Measurements from ENCODE around the gene EFHC2. TPM values are rescaled to one million over a fixed set of nuclear protein-coding genes. Genes with fewer than 3 reads are reported as not detected.

The EFHC2 gene
- total and polyA plus RNA-seq, 11 donors = 1.8 to 15.6 (median 7.5) TPM

DNA sequence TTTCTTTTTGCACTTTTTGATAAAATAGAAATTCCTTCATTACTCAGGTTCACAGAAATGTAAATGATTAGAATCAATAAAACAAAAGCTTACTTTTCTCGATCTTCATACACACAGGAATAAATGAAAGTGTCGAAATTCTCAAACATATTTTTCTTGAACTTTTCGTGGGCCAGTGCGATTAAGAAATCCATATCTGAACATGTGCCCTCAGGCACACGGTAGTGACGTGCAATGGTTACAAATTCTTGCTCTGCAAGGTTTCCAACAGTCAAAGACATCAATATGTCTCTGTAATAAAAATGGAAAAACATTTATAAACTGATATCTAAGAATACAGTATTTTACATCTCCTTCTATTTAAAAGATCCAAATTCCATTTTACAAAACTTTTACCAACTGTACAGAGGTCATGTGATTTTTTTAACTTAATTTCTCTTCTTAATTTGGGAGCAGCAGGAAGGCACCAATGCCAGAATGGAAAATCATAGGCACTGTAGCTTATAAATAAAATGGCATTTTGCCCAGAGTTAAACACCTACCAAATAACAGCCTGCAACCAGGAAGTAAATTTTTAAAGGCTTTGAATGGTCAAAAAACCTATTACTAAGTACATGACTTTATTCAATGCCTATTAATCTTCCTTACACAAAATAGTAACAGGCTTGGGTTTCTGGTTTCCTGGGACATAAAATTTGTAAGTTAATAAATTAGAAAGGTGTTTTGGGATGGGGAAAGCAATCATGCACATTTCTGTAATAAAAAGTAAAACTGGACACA lies 165.0 kb downstream of the EFHC2 start:
- no peak for TF ChIP-seq POLR2A (IDR thresholded peaks at IDR 0.05)
- TF ChIP-seq, protein P1, sequence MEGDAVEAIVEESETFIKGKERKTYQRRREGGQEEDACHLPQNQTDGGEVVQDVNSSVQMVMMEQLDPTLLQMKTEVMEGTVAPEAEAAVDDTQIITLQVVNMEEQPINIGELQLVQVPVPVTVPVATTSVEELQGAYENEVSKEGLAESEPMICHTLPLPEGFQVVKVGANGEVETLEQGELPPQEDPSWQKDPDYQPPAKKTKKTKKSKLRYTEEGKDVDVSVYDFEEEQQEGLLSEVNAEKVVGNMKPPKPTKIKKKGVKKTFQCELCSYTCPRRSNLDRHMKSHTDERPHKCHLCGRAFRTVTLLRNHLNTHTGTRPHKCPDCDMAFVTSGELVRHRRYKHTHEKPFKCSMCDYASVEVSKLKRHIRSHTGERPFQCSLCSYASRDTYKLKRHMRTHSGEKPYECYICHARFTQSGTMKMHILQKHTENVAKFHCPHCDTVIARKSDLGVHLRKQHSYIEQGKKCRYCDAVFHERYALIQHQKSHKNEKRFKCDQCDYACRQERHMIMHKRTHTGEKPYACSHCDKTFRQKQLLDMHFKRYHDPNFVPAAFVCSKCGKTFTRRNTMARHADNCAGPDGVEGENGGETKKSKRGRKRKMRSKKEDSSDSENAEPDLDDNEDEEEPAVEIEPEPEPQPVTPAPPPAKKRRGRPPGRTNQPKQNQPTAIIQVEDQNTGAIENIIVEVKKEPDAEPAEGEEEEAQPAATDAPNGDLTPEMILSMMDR (IDR thresholded peaks at IDR 0.05) = no peak
- H3K4me3 ChIP-seq = no peak overlapping the region
- ATAC-seq (no peak), DNase-seq (no peak)
- whole genome bisulfite sequencing, 4 donors = 84 to 95% (median 91%) methylated on average over 6 of the region's 6 CpGs
- no peaks in the 10 kb centered on the region for H3K36me3 ChIP-seq
- H3K27me3 ChIP-seq = peaks cover 0 to 3% (median 0%) of the 10 kb centered on the region in 9 donors
- no peak overlapping the region for H3K27ac ChIP-seq
- intact Hi-C loops (cut with DNase I) = no loop called here
- H3K4me1 ChIP-seq = no peaks in the 10 kb centered on the region
- H3K9me3 ChIP-seq = no peaks in the 10 kb centered on the region

DNA sequence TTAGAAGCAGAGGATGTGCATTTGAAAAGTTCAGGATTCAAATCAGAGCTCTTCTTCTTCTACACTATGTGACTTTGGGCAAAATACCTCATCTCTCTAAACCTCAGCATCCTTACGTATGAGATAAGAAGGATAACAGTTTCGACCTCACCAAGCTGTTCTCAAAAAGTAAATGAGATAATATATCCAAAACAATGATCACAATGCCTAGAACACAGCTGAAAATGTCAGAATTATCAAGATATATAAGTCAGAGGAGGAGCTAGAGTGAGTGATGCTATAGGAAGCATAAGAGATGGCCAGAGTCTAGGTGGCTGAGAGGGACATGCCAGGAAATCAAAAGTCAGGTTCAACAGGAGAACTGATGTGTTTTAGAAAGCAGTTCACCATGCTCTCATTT lies 168.0 kb downstream of the EFHC2 start:
- Histone ChIP-seq H3K36me3 (no peaks in the 10 kb centered on the region), H3K27me3 (peaks cover 0 to 13% (median 0%) of the 10 kb centered on the region in 9 donors), H3K4me3 (no peak overlapping the region), H3K4me1 (no peaks in the 10 kb centered on the region), H3K27ac (no peak overlapping the region), H3K9me3 (no peaks in the 10 kb centered on the region)
- intact Hi-C loops (cut with DNase I) = no loop called here
- TF ChIP-seq POLR2A (IDR thresholded peaks at IDR 0.05) = no peak
- WGBS, 4 donors = 68 to 84% (median 79%) methylated on average over 2 of the region's 2 CpGs
- ATAC-seq (no peak), DNase-seq (no peak)

DNA sequence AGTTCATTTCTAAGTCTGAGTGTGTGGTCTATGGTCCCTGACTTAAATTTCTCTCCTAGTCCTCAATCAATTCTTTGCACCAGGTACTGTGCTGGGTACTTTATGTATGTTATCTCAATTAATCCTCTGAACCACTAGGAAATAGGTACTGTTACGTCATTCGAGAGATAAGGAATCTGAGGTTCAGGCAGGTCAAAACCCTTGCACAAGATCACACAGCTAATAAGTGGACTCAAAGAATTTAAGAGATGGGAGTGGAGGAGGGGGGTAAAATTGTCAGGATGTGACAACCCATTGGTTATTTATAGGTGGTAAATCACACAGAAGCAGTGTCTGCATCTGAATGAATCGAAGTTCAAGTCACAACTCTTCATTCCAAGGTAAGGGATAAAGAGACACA lies 169.4 kb downstream of the EFHC2 start:
- H3K4me1 ChIP-seq = no peaks in the 10 kb centered on the region
- 78 to 93% (median 84%) methylated on average over 3 of the region's 3 CpGs for WGBS, 4 donors
- no peaks in the 10 kb centered on the region for H3K36me3 ChIP-seq
- no peaks in the 10 kb centered on the region for H3K9me3 ChIP-seq
- TF ChIP-seq POLR2A (IDR thresholded peaks at IDR 0.05) = no peak
- TF ChIP-seq, protein P1 (IDR thresholded peaks at IDR 0.05) = no peak
- ATAC-seq = no peak
- H3K4me3 ChIP-seq = no peak overlapping the region
- intact Hi-C loops (cut with DNase I) = no loop called here
- no peak overlapping the region for H3K27ac ChIP-seq
- no peak for DNase-seq
- peaks cover 0 to 18% (median 0%) of the 10 kb centered on the region in 9 donors for H3K27me3 ChIP-seq

DNA sequence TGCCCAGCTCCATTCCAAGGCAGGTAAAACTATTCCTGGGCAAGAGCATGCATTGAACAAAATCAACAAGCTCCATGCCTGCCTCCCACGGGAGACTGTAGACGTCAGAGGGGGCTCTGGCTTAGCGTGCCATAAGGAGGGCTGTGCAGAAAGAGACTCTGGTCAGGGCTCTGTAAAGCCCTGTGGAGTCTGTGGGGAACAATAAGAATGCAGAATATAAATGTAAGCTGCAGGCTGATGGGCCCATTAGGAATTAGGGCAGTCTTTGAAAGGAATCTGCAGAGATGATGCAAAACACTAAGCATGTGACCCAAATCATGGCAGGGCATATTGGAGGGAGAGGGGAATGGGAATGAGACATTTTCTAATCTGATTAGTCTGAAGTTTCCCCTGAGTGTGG lies 170.3 kb downstream of the EFHC2 start:
- 48 to 76% (median 63%) methylated on average over 3 of the region's 3 CpGs for WGBS, 4 donors
- Histone ChIP-seq H3K4me3 (no peak overlapping the region), H3K36me3 (no peaks in the 10 kb centered on the region), H3K27me3 (peaks cover 0 to 18% (median 0%) of the 10 kb centered on the region in 9 donors), H3K27ac (no peak overlapping the region), H3K9me3 (peaks cover 0 to 4% (median 0%) of the 10 kb centered on the region in 12 donors), H3K4me1 (no peaks in the 10 kb centered on the region)
- TF ChIP-seq POLR2A (IDR thresholded peaks at IDR 0.05) = no peak
- TF ChIP-seq, protein P1 (IDR thresholded peaks at IDR 0.05) = no peak
- no peak for DNase-seq
- intact Hi-C loops (cut with DNase I) = no loop called here
- no peak for ATAC-seq
